SK-N-SH (cell line): ENCODE results near the gene WWOX. TPM values are rescaled to one million over a fixed set of nuclear protein-coding genes. Genes with fewer than 3 reads are reported as not detected.

ENCODE experiments used
- CTCF ChIA-PET: fragments of 300-600, 350-600 bp; formaldehyde crosslinking; extraction: SDS; loops from one replicate; lab custom pipeline; 2021; lab: Yijun Ruan, JAX
- POLR2A ChIA-PET: fragments of 350-600 bp; sonication (Branson Sonifier 250); formaldehyde crosslinking; extraction: SDS; loops from one replicate; lab custom pipeline; 2020; ENCODE audit warnings: antibody characterized with exemption, inconsistent platforms; lab: Yijun Ruan, JAX
- DNase-seq: peaks from one replicate; pipeline ENCODE4 v3.0.0; 2012
- H2AFZ ChIP-seq: fragments of 200-600 bp; sonication (generic); 2 replicates; pipeline ENCODE4 v1.8.1; 2016; ENCODE audit warnings: antibody characterized with exemption, mild to moderate bottlenecking, low read depth
- H3F3A ChIP-seq: fragments of 200-600 bp; sonication (generic); replicated peaks from 2 replicates; pipeline ENCODE3; 2016; ENCODE audit warnings: antibody characterized with exemption, mild to moderate bottlenecking; ENCODE audit not compliant: insufficient read depth
- H3K27ac ChIP-seq, 2 experiments: fragments of 200-500 bp in 1 of 2; fragments of 200-600 bp in 1 of 2; sonication (Bioruptor generic) in 1 of 2; sonication (generic), shearing (Covaris generic) in 1 of 2; 2 replicates each; pipeline versions ENCODE4 v1.5.1 to v1.6.1; 2014 to 2016; ENCODE audit warnings: low read depth in 2 of 2, inconsistent platforms in 1 of 2, low read length in 1 of 2, mild to moderate bottlenecking in 1 of 2, mixed read lengths in 1 of 2
- H3K27me3 ChIP-seq: fragments of 200-600 bp; sonication (generic), shearing (Covaris generic); 2 replicates; pipeline ENCODE4 v1.6.1; 2016; ENCODE audit warnings: mixed run types; ENCODE audit not compliant: insufficient read depth
- H3K36me3 ChIP-seq, 2 experiments: fragments of 200-500 bp in 1 of 2; fragments of 200-600 bp in 1 of 2; sonication (Bioruptor generic) in 1 of 2; sonication (generic) in 1 of 2; replicated peaks in 1 of 2; 2 replicates each; pipeline versions ENCODE3 to v1.5.1; 2014 to 2016; ENCODE audit warnings: low read length in 1 of 2, mild to moderate bottlenecking in 1 of 2; ENCODE audit not compliant: insufficient read depth in 2 of 2, control insufficient read depth in 1 of 2
- H3K4me1 ChIP-seq, 2 experiments: fragments of 200-500 bp in 1 of 2; fragments of 200-600 bp in 1 of 2; sonication (Bioruptor generic) in 1 of 2; sonication (generic), shearing (Covaris generic) in 1 of 2; 2 replicates each; pipeline versions ENCODE4 v1.5.1 to v1.6.1; 2014 to 2016; ENCODE audit warnings: low read depth in 1 of 2, low read length in 1 of 2, mixed run types in 1 of 2; ENCODE audit not compliant: insufficient read depth in 2 of 2, control insufficient read depth in 1 of 2
- H3K4me2 ChIP-seq: fragments of 200-600 bp; sonication (generic), shearing (Covaris generic); 2 replicates; pipeline ENCODE4 v1.6.1; 2017; ENCODE audit warnings: mixed run types
- H3K4me3 ChIP-seq, 2 experiments: fragments of 200-500 bp in 1 of 2; fragments of 200-600 bp in 1 of 2; sonication (Bioruptor generic) in 1 of 2; sonication (generic), shearing (Covaris generic) in 1 of 2; 2 replicates each; pipeline versions ENCODE4 v1.5.1 to v1.8.1; 2014 to 2016; ENCODE audit warnings: low read depth in 2 of 2, inconsistent platforms in 1 of 2, low read length in 1 of 2, mild to moderate bottlenecking in 1 of 2, mixed read lengths in 1 of 2, moderate library complexity in 1 of 2
- H3K79me2 ChIP-seq: fragments of 200-600 bp; sonication (generic); 2 replicates; pipeline ENCODE4 v1.8.1; 2017; ENCODE audit warnings: mild to moderate bottlenecking; ENCODE audit not compliant: insufficient read depth
- H3K9ac ChIP-seq: fragments of 200-600 bp; sonication (generic); 2 replicates; pipeline ENCODE4 v1.6.1; 2017; ENCODE audit warnings: mixed run types
- H3K9me2 ChIP-seq: fragments of 200-600 bp; sonication (generic); 2 replicates; pipeline ENCODE4 v1.6.1; 2017; ENCODE audit warnings: mixed run types
- H3K9me3 ChIP-seq: fragments of 200-600 bp; sonication (generic); 2 replicates; pipeline ENCODE4 v1.6.1; 2017; ENCODE audit warnings: mixed run types, mild to moderate bottlenecking, moderate library complexity
- H4K20me1 ChIP-seq: fragments of 200-600 bp; sonication (generic); 2 replicates; pipeline ENCODE4 v1.6.1; 2017; ENCODE audit warnings: mild to moderate bottlenecking, mixed run types; ENCODE audit not compliant: insufficient read depth
- EP300 ChIP-seq, 2 experiments: IDR thresholded peaks; 2 replicates each; pipeline versions ENCODE4 v1.4.0 to v1.6.1; 2012; ENCODE audit warnings: borderline replicate concordance in 1 of 2, low read depth in 1 of 2, low read length in 1 of 2
- FOSL2 ChIP-seq: IDR thresholded peaks from 2 replicates; pipeline ENCODE4 v1.4.0; 2012; ENCODE audit warnings: low read depth, mild to moderate bottlenecking, moderate library complexity, borderline replicate concordance
- FOXM1 ChIP-seq: IDR thresholded peaks from 2 replicates; pipeline ENCODE4 v1.4.0; 2012; ENCODE audit warnings: low read depth, mild to moderate bottlenecking
- GABPA ChIP-seq: IDR thresholded peaks from 2 replicates; pipeline ENCODE4 v1.4.0; 2012; ENCODE audit warnings: low read depth, mild to moderate bottlenecking
- MEF2A ChIP-seq: IDR thresholded peaks from 2 replicates; pipeline ENCODE4 v1.4.0; 2012; ENCODE audit warnings: low read depth, borderline replicate concordance
- NRF1 ChIP-seq: IDR thresholded peaks from 2 replicates; pipeline ENCODE4 v1.6.1; 2012; ENCODE audit warnings: low read depth, mild to moderate bottlenecking, low read length
- POLR2AphosphoS5 ChIP-seq: IDR thresholded peaks from 2 replicates; pipeline ENCODE4 v1.6.1; 2012; ENCODE audit warnings: low read depth, low read length
- SIN3A ChIP-seq: IDR thresholded peaks from 2 replicates; pipeline ENCODE4 v1.6.1; 2012; ENCODE audit warnings: low read depth, mild to moderate bottlenecking, low read length, moderate library complexity, borderline replicate concordance
- SMC3 ChIP-seq: IDR thresholded peaks from 2 replicates; pipeline ENCODE4 v1.6.1; 2012; ENCODE audit warnings: low read depth, low read length, improper control_type of control experiment
- TAF1 ChIP-seq: IDR thresholded peaks from 2 replicates; pipeline ENCODE4 v1.6.1; 2012; ENCODE audit warnings: low read depth, mild to moderate bottlenecking, low read length, moderate library complexity, borderline replicate concordance
- TCF12 ChIP-seq: IDR thresholded peaks from 2 replicates; pipeline ENCODE4 v1.4.0; 2012
- YY1 ChIP-seq: IDR thresholded peaks from 2 replicates; pipeline ENCODE4 v1.4.0; 2012; ENCODE audit warnings: low read depth, mild to moderate bottlenecking
- WGBS: methylation state at CpG from one replicate; pipeline ENCODE4 v1.1.6; 2017; ENCODE audit warnings: low lambda C conversion rate; 5-methylcytosine and 5-hydroxymethylcytosine counted together
- polyA plus RNA-seq, 3 experiments: library from polyadenylated mRNA; depleted of rRNA; stranded (reverse); fragments of >200 nt; gene quantifications; 2 replicates each; pipeline ENCODE4 v1.2.3, GENCODE V29; 2012
- TF ChIP-seq, protein P1 (sequence below): IDR thresholded peaks from 2 replicates; pipeline ENCODE4; 2012
- TF ChIP-seq, protein P2 (sequence below): IDR thresholded peaks from 2 replicates; pipeline ENCODE4 v1.4.0; 2012; ENCODE audit warnings: low read depth, borderline replicate concordance
- TF ChIP-seq, protein P3 (sequence below): fragments of 150-350 bp; IDR thresholded peaks from 2 replicates; pipeline ENCODE4 v1.6.1; 2017; ENCODE audit warnings: antibody characterized with exemption, low read length, low read depth, borderline replicate concordance
- TF ChIP-seq, protein P4 (sequence below): IDR thresholded peaks from 2 replicates; pipeline ENCODE4 v1.4.0; 2012; ENCODE audit warnings: low read depth, borderline replicate concordance
- TF ChIP-seq, protein P5 (sequence below): fragments of 200-600 bp; sonication (generic); IDR thresholded peaks from 2 replicates; pipeline ENCODE4 v1.6.1; 2017; ENCODE audit warnings: antibody characterized with exemption, mild to moderate bottlenecking, moderate library complexity
- TF ChIP-seq, protein P6 (sequence below): IDR thresholded peaks from 2 replicates; pipeline ENCODE4 v1.4.0; 2012; ENCODE audit warnings: low read depth

WWOX gene
- polyA plus RNA-seq, 1 of the 3 experiments (the other 2 are of a cell fraction) = 10.8 TPM

DNA sequence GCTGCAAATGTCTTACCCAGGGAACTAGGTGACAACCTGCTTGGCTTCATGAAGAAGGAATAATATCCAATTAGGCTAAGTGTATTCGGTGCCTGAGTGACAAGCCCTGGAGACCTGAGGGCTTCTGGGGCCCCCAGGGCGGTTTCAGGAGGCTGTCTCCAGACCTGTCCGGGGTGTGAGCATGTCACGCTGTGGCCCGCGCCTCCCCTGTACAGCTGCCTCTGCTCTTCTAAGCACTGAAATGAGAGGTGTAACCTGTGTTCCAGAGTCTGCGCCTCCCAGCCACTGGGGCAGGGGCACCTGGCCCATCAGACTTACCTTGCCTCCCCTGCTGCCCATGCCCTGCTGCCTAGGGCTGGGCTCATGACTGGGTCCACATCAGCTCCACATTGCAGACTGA is 114.3 kb downstream of the WWOX start:
- Histone ChIP-seq H3K9ac (no peak overlapping the region), H2AFZ (no peak overlapping the region), H3F3A (peaks cover 6% of the 10 kb centered on the region), H3K4me2 (no peak overlapping the region), H3K27ac (no peak overlapping the region), H3K9me3 (no peaks in the 10 kb centered on the region), H3K9me2 (no peaks in the 10 kb centered on the region), H3K4me3 (no peak overlapping the region), H3K79me2 (no peaks in the 10 kb centered on the region), H3K27me3 (no peaks in the 10 kb centered on the region), H3K36me3 (no peaks in the 10 kb centered on the region), H4K20me1 (no peaks in the 10 kb centered on the region), H3K4me1 (no peaks in the 10 kb centered on the region)
- ChIA-PET POLR2A (interaction anchor here (0.6 kb wide), 1 partner anchor 13 kb away, joined by 5 read pairs; no protein-coding TSS in a partner anchor), CTCF (no interaction called here)
- DNase-seq = no peak
- TF ChIP-seq TAF1 = no peak
- no CpG with 5 or more reads among the region's 7 CpGs for WGBS

DNA sequence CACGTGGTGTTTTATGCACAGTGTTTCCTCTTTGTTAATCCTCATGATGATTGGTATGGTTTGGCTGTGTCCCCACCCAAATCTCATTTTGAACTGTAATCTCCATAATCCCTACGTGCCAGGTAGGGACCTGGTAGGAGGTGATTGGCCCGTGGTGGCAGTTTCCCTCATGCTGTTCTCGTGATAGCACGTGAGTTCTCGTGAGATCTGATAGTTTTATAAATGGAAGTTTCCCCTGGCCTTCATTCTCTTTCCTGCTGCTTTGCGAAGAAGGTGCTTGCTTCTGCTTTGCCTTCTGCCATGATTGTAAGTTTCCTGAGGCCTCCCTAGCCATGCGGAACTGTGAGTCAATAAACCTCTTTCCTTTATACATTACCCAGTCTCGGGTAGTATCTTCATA is 115.8 kb downstream of the WWOX start:
- Histone ChIP-seq H3K4me1 (no peaks in the 10 kb centered on the region), H3K9ac (no peak overlapping the region), H3K79me2 (no peaks in the 10 kb centered on the region), H3K9me2 (no peaks in the 10 kb centered on the region), H3K4me2 (no peak overlapping the region), H4K20me1 (no peaks in the 10 kb centered on the region), H2AFZ (no peak overlapping the region), H3K27ac (no peak overlapping the region), H3F3A (peaks cover 6% of the 10 kb centered on the region), H3K36me3 (no peaks in the 10 kb centered on the region), H3K9me3 (no peaks in the 10 kb centered on the region), H3K27me3 (no peaks in the 10 kb centered on the region), H3K4me3 (no peak overlapping the region)
- no peak for DNase-seq
- POLR2A ChIA-PET = no interaction called here
- TF ChIP-seq YY1 = no peak
- TF ChIP-seq, protein P1, sequence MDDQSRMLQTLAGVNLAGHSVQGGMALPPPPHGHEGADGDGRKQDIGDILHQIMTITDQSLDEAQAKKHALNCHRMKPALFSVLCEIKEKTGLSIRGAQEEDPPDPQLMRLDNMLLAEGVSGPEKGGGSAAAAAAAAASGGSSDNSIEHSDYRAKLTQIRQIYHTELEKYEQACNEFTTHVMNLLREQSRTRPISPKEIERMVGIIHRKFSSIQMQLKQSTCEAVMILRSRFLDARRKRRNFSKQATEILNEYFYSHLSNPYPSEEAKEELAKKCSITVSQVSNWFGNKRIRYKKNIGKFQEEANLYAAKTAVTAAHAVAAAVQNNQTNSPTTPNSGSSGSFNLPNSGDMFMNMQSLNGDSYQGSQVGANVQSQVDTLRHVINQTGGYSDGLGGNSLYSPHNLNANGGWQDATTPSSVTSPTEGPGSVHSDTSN = no peak
- TF ChIP-seq, protein P2, sequence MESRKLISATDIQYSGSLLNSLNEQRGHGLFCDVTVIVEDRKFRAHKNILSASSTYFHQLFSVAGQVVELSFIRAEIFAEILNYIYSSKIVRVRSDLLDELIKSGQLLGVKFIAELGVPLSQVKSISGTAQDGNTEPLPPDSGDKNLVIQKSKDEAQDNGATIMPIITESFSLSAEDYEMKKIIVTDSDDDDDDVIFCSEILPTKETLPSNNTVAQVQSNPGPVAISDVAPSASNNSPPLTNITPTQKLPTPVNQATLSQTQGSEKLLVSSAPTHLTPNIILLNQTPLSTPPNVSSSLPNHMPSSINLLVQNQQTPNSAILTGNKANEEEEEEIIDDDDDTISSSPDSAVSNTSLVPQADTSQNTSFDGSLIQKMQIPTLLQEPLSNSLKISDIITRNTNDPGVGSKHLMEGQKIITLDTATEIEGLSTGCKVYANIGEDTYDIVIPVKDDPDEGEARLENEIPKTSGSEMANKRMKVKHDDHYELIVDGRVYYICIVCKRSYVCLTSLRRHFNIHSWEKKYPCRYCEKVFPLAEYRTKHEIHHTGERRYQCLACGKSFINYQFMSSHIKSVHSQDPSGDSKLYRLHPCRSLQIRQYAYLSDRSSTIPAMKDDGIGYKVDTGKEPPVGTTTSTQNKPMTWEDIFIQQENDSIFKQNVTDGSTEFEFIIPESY = no peak
- no peak for TF ChIP-seq POLR2AphosphoS5
- no peak for TF ChIP-seq SIN3A
- no peak for TF ChIP-seq TCF12
- TF ChIP-seq, protein P3, sequence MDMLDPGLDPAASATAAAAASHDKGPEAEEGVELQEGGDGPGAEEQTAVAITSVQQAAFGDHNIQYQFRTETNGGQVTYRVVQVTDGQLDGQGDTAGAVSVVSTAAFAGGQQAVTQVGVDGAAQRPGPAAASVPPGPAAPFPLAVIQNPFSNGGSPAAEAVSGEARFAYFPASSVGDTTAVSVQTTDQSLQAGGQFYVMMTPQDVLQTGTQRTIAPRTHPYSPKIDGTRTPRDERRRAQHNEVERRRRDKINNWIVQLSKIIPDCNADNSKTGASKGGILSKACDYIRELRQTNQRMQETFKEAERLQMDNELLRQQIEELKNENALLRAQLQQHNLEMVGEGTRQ = no peak
- TF ChIP-seq, protein P4, sequence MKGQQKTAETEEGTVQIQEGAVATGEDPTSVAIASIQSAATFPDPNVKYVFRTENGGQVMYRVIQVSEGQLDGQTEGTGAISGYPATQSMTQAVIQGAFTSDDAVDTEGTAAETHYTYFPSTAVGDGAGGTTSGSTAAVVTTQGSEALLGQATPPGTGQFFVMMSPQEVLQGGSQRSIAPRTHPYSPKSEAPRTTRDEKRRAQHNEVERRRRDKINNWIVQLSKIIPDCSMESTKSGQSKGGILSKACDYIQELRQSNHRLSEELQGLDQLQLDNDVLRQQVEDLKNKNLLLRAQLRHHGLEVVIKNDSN = no peak
- TF ChIP-seq, protein P5, sequence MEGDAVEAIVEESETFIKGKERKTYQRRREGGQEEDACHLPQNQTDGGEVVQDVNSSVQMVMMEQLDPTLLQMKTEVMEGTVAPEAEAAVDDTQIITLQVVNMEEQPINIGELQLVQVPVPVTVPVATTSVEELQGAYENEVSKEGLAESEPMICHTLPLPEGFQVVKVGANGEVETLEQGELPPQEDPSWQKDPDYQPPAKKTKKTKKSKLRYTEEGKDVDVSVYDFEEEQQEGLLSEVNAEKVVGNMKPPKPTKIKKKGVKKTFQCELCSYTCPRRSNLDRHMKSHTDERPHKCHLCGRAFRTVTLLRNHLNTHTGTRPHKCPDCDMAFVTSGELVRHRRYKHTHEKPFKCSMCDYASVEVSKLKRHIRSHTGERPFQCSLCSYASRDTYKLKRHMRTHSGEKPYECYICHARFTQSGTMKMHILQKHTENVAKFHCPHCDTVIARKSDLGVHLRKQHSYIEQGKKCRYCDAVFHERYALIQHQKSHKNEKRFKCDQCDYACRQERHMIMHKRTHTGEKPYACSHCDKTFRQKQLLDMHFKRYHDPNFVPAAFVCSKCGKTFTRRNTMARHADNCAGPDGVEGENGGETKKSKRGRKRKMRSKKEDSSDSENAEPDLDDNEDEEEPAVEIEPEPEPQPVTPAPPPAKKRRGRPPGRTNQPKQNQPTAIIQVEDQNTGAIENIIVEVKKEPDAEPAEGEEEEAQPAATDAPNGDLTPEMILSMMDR = no peak
- no peak for TF ChIP-seq NRF1
- TF ChIP-seq GABPA = no peak
- TF ChIP-seq, protein P6, sequence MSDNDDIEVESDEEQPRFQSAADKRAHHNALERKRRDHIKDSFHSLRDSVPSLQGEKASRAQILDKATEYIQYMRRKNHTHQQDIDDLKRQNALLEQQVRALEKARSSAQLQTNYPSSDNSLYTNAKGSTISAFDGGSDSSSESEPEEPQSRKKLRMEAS = no peak
- no peak for TF ChIP-seq FOXM1
- no peak for TF ChIP-seq FOSL2
- no peak for TF ChIP-seq SMC3
- no peak for TF ChIP-seq EP300 (IDR thresholded peaks at IDR 0.05; ENCODE audit: borderline replicate concordance in 1 of 2, low read depth in 1 of 2, low read length in 1 of 2)
- TF ChIP-seq MEF2A = no peak
- 87% methylated on average over 9 of the region's 9 CpGs for WGBS
- CTCF ChIA-PET = no interaction called here
